ENCODE measurements around the gene MFN2.

- TF ChIP-seq EZH2 (optimal IDR thresholded peaks at IDR 0.05; ENCODE audit: low read depth, low read length), result no peak
- TF ChIP-seq CTCF (IDR thresholded peaks at IDR 0.05; ENCODE audit: low read length), result no peak
Observed at GRCh38 chr1:11952455-11953109, 27.7 kb upstream of the MFN2 start.
